SH-SY5Y (cell line): ENCODE results near the gene FUT7.

Source experiments
- GATA2 ChIP-seq: IDR thresholded peaks from 2 replicates; pipeline ENCODE4 v1.6.1; 2011; ENCODE audit warnings: mild to moderate bottlenecking, low read depth, low read length
- GATA3 ChIP-seq: IDR thresholded peaks from 2 replicates; pipeline ENCODE4 v1.6.1; 2011; ENCODE audit warnings: low read depth, mild to moderate bottlenecking, low read length, moderate library complexity

DNA sequence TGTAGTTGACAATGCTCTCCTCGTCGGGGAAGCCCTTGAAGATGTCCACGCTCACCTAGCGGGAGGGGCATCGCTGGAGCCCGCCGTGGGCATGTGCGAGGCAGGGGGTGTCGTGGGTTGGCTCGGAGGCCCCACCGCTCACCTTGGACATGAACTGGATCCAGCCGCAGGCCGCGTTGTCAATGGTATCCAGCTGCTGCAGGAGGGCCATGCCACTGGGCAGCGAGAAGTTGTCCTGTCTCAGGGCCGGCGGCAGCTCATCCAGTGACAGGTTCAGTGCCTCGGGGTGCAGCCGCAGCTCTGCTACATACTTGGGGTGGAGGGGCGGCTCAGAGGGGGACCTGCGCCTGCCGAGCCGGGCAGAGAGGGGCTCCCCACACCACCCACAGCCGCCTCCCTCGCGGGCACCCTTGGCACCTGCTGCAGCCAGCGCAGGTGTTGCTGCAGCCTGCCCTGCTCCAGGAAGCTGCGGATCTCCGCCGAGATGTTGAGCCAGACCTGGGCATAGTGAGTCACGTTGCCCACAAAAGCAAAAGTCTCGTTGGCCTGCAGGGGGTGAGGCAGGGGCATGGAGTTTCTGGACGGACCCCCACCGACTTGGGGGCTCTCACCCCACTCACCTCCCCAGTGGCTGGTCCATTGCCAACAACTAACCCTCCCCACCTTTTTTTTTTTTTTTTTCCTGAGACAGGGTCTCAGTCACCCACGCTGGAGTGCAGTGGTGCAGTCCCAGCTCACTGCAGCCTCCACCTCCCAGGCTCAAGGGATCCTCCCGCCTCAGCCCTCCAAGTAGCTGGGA is 12.9 kb downstream of the FUT7 start:
- no peak for TF ChIP-seq GATA3
- no peak for TF ChIP-seq GATA2
